Hepatocyte (in vitro differentiated cells): ENCODE results near the gene TRIM6.

Source experiments
- EZH2 ChIP-seq: fragments of 200-600 bp; sonication (generic); IDR thresholded peaks from 2 replicates; pipeline ENCODE4 v1.6.1; 2016; ENCODE audit warnings: antibody characterized with exemption, mild to moderate bottlenecking, borderline replicate concordance
- EZH2phosphoT487 ChIP-seq: fragments of 200-600 bp; sonication (generic); IDR thresholded peaks from one replicate; pipeline ENCODE4 v1.6.1; 2018; ENCODE audit warnings: antibody characterized with exemption, mild to moderate bottlenecking, low read depth, moderate library complexity; ENCODE audit not compliant: unreplicated experiment, severe bottlenecking
- TF ChIP-seq, protein P1 (sequence below): fragments of 200-600 bp; sonication (generic); IDR thresholded peaks from 2 replicates; pipeline ENCODE4 v1.5.1; 2016; ENCODE audit warnings: antibody characterized with exemption, mild to moderate bottlenecking; ENCODE audit not compliant: poor library complexity

DNA sequence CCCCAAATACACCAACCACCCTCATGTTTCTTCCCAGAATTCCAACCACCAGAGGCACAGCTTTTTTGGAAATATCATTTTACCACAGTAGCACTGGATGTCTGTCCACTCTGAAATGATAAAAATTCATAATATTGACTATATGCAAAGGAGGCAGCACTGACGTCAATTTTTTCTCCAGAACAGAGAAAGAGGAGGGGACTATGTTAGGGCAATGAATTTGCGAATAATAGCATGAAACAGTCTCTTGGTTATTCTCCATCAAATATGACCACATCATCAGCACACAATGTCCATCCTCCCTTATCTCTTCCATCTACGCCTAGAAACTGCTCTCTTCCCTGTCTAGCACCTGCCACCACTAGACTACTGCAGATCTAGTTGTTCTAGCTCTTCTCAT, 49.7 kb downstream of the TRIM6 start:
- TF ChIP-seq, protein P1, sequence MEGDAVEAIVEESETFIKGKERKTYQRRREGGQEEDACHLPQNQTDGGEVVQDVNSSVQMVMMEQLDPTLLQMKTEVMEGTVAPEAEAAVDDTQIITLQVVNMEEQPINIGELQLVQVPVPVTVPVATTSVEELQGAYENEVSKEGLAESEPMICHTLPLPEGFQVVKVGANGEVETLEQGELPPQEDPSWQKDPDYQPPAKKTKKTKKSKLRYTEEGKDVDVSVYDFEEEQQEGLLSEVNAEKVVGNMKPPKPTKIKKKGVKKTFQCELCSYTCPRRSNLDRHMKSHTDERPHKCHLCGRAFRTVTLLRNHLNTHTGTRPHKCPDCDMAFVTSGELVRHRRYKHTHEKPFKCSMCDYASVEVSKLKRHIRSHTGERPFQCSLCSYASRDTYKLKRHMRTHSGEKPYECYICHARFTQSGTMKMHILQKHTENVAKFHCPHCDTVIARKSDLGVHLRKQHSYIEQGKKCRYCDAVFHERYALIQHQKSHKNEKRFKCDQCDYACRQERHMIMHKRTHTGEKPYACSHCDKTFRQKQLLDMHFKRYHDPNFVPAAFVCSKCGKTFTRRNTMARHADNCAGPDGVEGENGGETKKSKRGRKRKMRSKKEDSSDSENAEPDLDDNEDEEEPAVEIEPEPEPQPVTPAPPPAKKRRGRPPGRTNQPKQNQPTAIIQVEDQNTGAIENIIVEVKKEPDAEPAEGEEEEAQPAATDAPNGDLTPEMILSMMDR = no peak
- TF ChIP-seq EZH2 = no peak
- TF ChIP-seq EZH2phosphoT487 = no peak
